ENCODE results near the gene NVL. TPM values are rescaled to one million over a fixed set of nuclear protein-coding genes. Genes with fewer than 3 reads are reported as not detected.
A peak's percentile ranks its signal among the peaks of the same experiment; 100 is the strongest.

The NVL gene
- total and polyA plus RNA-seq, 4 experiments from 2014 or later: 16.9 to 46.7 (median 29.9) TPM

DNA sequence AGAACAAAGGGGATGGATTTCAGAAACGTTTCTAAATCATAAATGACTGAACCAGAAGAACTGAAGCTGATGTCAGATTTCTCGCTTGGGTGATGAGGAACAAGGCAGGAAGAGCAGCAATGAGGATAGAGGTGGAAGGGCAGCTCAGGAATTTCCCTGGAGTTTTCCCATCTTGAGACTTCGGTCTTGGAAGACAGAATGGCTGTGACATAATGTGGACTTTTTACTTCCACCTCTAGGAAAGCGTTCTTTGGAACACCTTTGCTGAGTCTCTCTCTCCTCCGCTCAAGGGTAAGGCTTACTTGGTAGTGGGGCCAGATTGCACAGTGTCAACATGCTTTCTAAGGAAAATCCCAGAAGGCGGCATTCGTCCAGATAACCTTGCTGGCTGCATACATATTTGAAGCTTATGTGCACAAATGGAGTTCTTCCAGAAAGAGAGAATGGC, 110.3 kb downstream of the NVL start:
- peak overlapping the region in 2 of 7 donors; percentile 53 to 61 for H3K27ac Mint-ChIP-seq
- H3K27me3 Mint-ChIP-seq: no peaks in the 10 kb centered on the region
- H3K4me1 Mint-ChIP-seq: peaks cover 0 to 2% (median 0%) of the 10 kb centered on the region in 4 donors
- H3K4me3 Mint-ChIP-seq: no peak overlapping the region
- H3K9me3 Mint-ChIP-seq: no peaks in the 10 kb centered on the region
- H3K36me3 Mint-ChIP-seq: no peaks in the 10 kb centered on the region
- CTCF ChIA-PET (ENCODE audit: partially characterized antibody): no interaction called here
- Histone ChIP-seq H3K4me3 (ENCODE audit: low read length in 2 of 2) (no peak overlapping the region), H3K27ac (ENCODE audit: low read depth, low read length) (no peak overlapping the region), H3K36me3 (ENCODE audit: insufficient read depth, low read length) (no peaks in the 10 kb centered on the region), H3K4me1 (ENCODE audit: insufficient read depth, low read length) (no peaks in the 10 kb centered on the region), H3K9me3 (ENCODE audit: control insufficient read depth in 1 of 2, low read length in 2 of 2) (no peaks in the 10 kb centered on the region), H3K27me3 (ENCODE audit: insufficient read depth, low read length) (no peaks in the 10 kb centered on the region)
- intact Hi-C loops (cut with micrococcal nuclease): no loop called here
- POLR2A ChIA-PET (ENCODE audit: partially characterized antibody): no interaction called here
- no peak for DNase-seq

DNA sequence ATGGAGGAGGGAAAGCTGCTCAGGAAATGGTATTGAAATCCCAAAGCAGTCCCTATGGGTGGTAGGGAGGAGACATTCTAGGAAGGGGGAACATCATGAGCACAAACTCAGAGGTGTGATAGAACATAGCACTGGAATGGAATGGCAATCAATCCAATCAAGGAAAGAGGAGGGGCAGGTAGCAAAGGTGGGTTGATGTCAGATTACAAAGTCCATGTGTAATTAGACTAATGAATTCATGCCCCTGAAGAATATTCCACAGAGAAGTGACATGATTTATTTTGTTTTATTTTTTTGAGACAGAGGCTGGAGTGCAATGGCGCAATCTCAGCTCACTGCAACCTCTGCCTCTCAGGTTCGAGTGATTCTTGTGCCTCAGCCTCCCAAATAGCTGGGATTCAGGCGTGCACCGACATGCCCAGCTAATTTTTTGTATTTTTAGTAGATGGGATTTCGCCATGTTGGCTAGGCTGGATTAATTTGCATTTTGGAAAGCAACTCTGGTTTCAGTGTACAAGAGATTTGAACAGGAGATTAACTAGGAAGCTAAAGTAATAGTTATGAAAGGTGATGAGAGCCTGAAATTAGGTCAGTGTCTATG, 110.9 kb downstream of the NVL start:
- H3K9me3 ChIP-seq (ENCODE audit: control insufficient read depth in 1 of 2, low read length in 2 of 2): no peaks in the 10 kb centered on the region
- H3K9me3 Mint-ChIP-seq: no peaks in the 10 kb centered on the region
- no peak overlapping the region for H3K4me3 Mint-ChIP-seq
- H3K27me3 ChIP-seq (ENCODE audit: insufficient read depth, low read length): no peaks in the 10 kb centered on the region
- intact Hi-C loops (cut with micrococcal nuclease): no loop called here
- POLR2A ChIA-PET (ENCODE audit: partially characterized antibody): no interaction called here
- no peak overlapping the region for H3K27ac ChIP-seq (ENCODE audit: low read depth, low read length)
- H3K4me1 Mint-ChIP-seq: peaks cover 0 to 2% (median 0%) of the 10 kb centered on the region in 4 donors
- CTCF ChIA-PET (ENCODE audit: partially characterized antibody): no interaction called here
- no peaks in the 10 kb centered on the region for H3K36me3 ChIP-seq (ENCODE audit: insufficient read depth, low read length)
- DNase-seq: no peak
- no peak overlapping the region for H3K4me3 ChIP-seq (ENCODE audit: low read length in 2 of 2)
- H3K27me3 Mint-ChIP-seq: no peaks in the 10 kb centered on the region
- peak overlapping the region in 3 of 7 donors; percentile 51 to 61 (median 53) for H3K27ac Mint-ChIP-seq
- H3K36me3 Mint-ChIP-seq: no peaks in the 10 kb centered on the region
- H3K4me1 ChIP-seq (ENCODE audit: insufficient read depth, low read length): no peaks in the 10 kb centered on the region

DNA sequence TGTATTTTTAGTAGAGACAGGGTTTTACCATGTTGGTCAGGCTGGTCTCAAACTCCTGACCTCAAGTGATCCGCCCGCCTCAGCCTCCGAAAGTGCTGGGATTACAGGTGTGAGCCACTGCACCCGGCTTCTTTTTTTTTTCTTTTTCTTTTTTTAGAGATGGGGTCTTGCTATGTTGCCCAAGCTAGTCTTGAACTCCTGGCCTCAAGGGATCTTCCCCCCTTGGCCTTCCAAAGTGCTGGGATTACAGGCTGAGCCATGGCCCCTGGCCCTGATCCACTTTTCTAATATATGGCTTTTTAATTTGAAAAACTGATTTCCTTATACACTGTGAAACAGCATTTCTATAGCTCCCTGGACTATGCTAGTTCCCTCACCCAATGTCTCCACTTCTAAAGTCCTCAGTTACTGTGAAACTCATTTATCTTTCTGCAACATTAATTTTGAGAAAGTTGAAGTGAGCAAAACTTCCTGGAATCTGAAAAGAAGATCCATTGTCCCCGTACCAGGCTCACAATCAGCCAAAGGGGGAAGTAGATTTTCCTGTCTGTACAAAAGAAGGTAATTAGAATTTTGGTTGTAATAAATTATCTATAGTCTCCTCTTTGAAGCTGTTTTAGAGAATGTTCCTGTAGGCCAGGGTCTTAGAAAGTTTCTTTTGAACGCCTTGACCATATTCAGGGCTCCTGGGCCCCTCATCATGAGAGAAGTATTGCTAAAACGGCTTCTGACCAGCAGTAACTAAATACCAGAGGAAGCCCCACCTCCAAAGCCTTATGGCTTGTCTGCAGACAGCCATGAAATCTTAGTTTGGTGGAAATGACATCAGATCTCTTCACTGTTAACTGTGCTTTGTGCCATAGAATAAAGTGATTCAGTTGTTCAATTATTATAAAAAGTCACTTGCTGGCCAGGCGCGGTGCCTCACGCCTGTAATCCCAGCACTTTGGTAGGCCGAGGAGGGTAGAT, 112.0 kb downstream of the NVL start:
- peak overlapping the region in 1 of 7 donors; percentile 23 for H3K27ac Mint-ChIP-seq
- no peak overlapping the region for H3K4me3 ChIP-seq (ENCODE audit: low read length in 2 of 2)
- peaks cover 0 to 2% (median 0%) of the 10 kb centered on the region in 8 donors for H3K9me3 Mint-ChIP-seq
- CTCF ChIA-PET (ENCODE audit: partially characterized antibody): no interaction called here
- no peak for DNase-seq
- H3K4me3 Mint-ChIP-seq: no peak overlapping the region
- H3K36me3 Mint-ChIP-seq: no peaks in the 10 kb centered on the region
- H3K4me1 ChIP-seq (ENCODE audit: insufficient read depth, low read length): no peaks in the 10 kb centered on the region
- H3K27me3 ChIP-seq (ENCODE audit: insufficient read depth, low read length): no peaks in the 10 kb centered on the region
- intact Hi-C loops (cut with micrococcal nuclease): no loop called here
- no peaks in the 10 kb centered on the region for H3K27me3 Mint-ChIP-seq
- no peaks in the 10 kb centered on the region for H3K36me3 ChIP-seq (ENCODE audit: insufficient read depth, low read length)
- H3K4me1 Mint-ChIP-seq: peaks cover 0 to 2% (median 0%) of the 10 kb centered on the region in 4 donors
- POLR2A ChIA-PET (ENCODE audit: partially characterized antibody): no interaction called here
- no peaks in the 10 kb centered on the region for H3K9me3 ChIP-seq (ENCODE audit: control insufficient read depth in 1 of 2, low read length in 2 of 2)
- H3K27ac ChIP-seq (ENCODE audit: low read depth, low read length): no peak overlapping the region

DNA sequence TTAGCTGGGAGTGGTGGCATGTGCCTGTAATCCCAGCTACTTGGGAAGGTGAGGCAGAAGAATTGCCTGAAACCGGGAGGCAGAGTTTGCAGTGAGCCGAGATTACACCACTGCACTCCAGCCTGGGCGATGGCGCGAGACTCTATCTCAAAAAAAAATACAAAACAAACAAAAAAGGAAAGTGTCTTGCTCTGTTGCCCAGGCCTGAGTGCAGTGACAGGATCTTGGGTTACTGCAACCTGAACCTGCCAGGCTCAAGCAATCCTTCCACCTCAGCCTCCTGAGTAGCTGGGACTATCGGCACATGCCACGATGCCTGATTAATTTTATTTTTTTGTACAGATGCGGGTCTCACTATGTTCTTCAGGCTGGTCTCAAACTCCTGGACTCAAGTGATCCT, 113.6 kb downstream of the NVL start:
- Mint-ChIP-seq H3K27ac (no peak overlapping the region), H3K9me3 (peaks cover 0 to 2% (median 0%) of the 10 kb centered on the region in 8 donors), H3K36me3 (no peaks in the 10 kb centered on the region), H3K27me3 (no peaks in the 10 kb centered on the region), H3K4me3 (no peak overlapping the region), H3K4me1 (peaks cover 0 to 2% (median 0%) of the 10 kb centered on the region in 4 donors)
- intact Hi-C loops (cut with micrococcal nuclease): no loop called here
- H3K27me3 ChIP-seq (ENCODE audit: insufficient read depth, low read length): no peaks in the 10 kb centered on the region
- H3K27ac ChIP-seq (ENCODE audit: low read depth, low read length): no peak overlapping the region
- DNase-seq: no peak
- no peaks in the 10 kb centered on the region for H3K9me3 ChIP-seq (ENCODE audit: control insufficient read depth in 1 of 2, low read length in 2 of 2)
- H3K4me3 ChIP-seq (ENCODE audit: low read length in 2 of 2): no peak overlapping the region
- ChIA-PET CTCF (ENCODE audit: partially characterized antibody) (no interaction called here), POLR2A (ENCODE audit: partially characterized antibody) (no interaction called here)
- H3K36me3 ChIP-seq (ENCODE audit: insufficient read depth, low read length): no peaks in the 10 kb centered on the region
- H3K4me1 ChIP-seq (ENCODE audit: insufficient read depth, low read length): no peaks in the 10 kb centered on the region

GRCh38 chr1:224213438-224214119, 116.4 kb downstream of the NVL start:
- peak overlapping the region in 2 of 7 donors; percentile 12 to 43 for H3K27ac Mint-ChIP-seq
- no peak overlapping the region for H3K4me3 Mint-ChIP-seq
- no peaks in the 10 kb centered on the region for H3K27me3 Mint-ChIP-seq
- ChIA-PET POLR2A (ENCODE audit: partially characterized antibody) (no interaction called here), CTCF (ENCODE audit: partially characterized antibody) (no interaction called here)
- H3K27ac ChIP-seq (ENCODE audit: low read depth, low read length): no peak overlapping the region
- H3K9me3 Mint-ChIP-seq: peaks cover 0 to 2% (median 0%) of the 10 kb centered on the region in 8 donors
- H3K4me1 Mint-ChIP-seq: no peaks in the 10 kb centered on the region
- no peaks in the 10 kb centered on the region for H3K9me3 ChIP-seq (ENCODE audit: control insufficient read depth in 1 of 2, low read length in 2 of 2)
- no peak overlapping the region for H3K4me3 ChIP-seq (ENCODE audit: low read length in 2 of 2)
- DNase-seq: no peak
- no peaks in the 10 kb centered on the region for H3K27me3 ChIP-seq (ENCODE audit: insufficient read depth, low read length)
- no peaks in the 10 kb centered on the region for H3K4me1 ChIP-seq (ENCODE audit: insufficient read depth, low read length)
- H3K36me3 ChIP-seq (ENCODE audit: insufficient read depth, low read length): no peaks in the 10 kb centered on the region
- intact Hi-C loops (cut with micrococcal nuclease): no loop called here
- H3K36me3 Mint-ChIP-seq: no peaks in the 10 kb centered on the region

DNA sequence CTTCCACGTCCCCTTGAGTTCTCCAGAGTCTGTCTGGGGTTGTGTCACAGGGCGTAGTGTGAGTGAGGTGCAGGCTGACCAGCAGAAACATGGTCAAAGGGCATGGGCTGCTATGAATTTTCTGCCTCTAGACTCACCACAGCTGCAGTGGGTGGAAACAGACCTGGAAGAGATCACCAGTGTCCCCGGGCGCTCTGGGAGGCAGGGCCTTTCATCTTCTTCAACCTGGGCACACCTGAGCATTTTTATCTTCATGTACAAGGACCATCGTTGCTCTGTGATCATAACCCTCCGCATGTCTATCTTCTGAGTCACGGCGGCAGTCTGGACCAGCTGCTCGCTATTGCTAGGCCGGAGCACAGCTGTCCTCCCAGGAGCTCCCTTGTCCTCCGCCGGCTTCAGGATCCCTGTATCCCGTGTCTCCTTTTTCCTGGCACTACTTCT, 117.3 kb downstream of the NVL start:
- POLR2A ChIA-PET (ENCODE audit: partially characterized antibody): no interaction called here
- Histone ChIP-seq H3K36me3 (ENCODE audit: insufficient read depth, low read length) (no peaks in the 10 kb centered on the region), H3K4me3 (ENCODE audit: low read length in 2 of 2) (no peak overlapping the region), H3K27ac (ENCODE audit: low read depth, low read length) (no peak overlapping the region), H3K4me1 (ENCODE audit: insufficient read depth, low read length) (no peaks in the 10 kb centered on the region), H3K27me3 (ENCODE audit: insufficient read depth, low read length) (no peaks in the 10 kb centered on the region), H3K9me3 (ENCODE audit: control insufficient read depth in 1 of 2, low read length in 2 of 2) (no peaks in the 10 kb centered on the region)
- H3K27me3 Mint-ChIP-seq: no peaks in the 10 kb centered on the region
- H3K4me1 Mint-ChIP-seq: no peaks in the 10 kb centered on the region
- intact Hi-C loops (cut with micrococcal nuclease): no loop called here
- CTCF ChIA-PET (ENCODE audit: partially characterized antibody): no interaction called here
- H3K9me3 Mint-ChIP-seq: peaks cover 0 to 2% (median 0%) of the 10 kb centered on the region in 8 donors
- DNase-seq: no peak
- H3K4me3 Mint-ChIP-seq: no peak overlapping the region
- H3K36me3 Mint-ChIP-seq: no peaks in the 10 kb centered on the region
- no peak overlapping the region for H3K27ac Mint-ChIP-seq

Measured in CD4-positive, alpha-beta memory T cell (primary cell).